Measurements from ENCODE around the gene NUDT14.
A peak's percentile ranks its signal among the peaks of the same experiment; 100 is the strongest.

NUDT14 gene

DNA sequence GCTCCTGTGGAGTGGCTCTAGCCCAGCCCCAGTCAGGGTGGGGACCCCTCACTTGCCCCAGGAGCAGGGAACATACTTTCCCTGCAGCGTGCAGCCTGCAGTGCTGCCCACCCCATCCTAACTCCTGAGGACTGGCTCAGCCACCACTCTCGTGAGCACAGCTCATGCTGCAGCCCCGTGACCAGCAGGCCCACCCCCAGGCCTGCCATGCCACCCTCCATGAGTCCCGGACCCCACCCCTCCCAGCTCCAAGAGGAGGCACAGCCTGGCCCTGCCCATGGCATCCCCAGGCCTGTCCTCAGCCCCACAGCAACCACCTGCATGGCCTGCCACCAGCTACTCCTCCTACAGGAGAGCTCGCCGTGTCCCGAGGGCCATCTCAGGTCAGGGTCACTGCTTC is 8.6 kb downstream of the NUDT14 start:
- DNase-seq: no peak

- DNase-seq: no peak
These were observed 10.0 kb downstream of the NUDT14 start for GRCh38 chr14:105171004-105171673.

DNA sequence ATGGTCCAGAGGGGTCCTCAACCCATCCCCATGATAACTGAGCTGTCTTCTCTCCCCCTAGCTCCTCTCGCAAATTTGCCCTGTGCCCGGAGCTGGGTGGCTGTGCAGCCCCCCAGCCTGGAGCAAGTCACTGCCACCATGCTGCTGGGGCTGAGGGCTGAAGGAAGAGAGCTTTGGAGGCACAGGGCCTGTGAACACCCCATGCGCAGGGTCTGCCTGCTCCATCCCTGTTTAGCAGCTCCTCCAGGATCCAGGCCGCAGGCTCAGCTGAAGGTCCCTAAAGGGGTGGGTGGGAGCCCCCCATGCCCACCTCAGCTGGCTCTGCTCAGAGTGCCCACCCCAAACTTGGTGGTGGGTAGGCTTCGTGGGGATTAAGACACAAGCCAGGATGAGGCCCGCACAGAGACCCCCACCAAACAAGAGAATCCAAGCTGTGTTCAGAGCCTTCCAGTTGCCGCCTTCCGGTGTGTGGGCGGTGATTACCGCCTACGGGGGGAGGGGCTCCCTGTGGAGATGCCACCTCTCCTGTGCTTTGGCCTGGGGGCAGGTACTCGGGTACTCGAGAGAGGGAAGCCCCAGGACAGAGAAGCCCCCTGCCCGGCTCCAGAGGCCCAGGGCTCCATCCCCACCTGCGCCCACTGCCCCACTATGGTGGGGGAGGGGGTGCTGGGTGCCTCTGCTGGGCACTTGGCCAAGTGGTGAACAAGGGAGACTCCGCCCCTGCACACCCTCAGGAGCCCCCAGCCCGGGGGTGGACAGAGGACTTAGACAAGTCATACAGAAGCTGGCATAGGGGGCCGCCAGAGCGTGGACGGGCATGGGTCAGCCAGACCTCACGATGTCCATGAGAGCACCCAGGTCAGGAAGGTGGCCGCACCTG is 11.1 kb downstream of the NUDT14 start:
- DNase-seq: no peak

DNA sequence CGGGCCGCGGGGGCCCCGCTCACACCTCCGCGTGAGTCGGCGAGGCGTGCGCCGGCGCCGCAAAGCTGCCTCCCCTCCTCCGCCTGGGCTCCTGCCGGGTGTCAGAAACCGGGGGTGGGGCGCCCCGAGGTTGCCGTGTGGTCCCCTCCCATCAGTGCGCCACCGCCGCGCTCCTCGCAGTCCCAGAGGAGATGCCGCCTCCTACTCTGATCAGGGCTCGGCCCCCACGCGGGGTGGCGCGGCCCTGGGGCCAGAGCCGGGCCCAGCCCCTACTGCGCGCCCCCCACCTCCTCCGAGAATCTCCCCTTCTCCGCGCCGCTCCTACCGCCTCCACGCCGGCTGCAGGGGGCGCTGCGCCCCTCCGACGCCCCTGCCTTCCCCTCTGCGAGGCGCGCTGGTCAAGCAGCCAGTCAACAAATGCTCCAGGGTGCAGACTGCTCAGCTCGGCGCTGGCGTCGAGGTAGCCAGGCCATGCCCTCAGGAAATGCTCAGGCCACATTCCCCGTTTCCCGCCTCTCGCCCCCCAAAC is 12.1 kb downstream of the NUDT14 start:
- peak in 1 of 2 experiments; percentile 30 for DNase-seq

GRCh38 chr14:105168496-105168978 is 12.6 kb downstream of the NUDT14 start, which contains the start of gene JAG2:
Gene JAG2 (minus strand): TSS chr14:105168776. CDS start chr14:105168420, 356 bp downstream.
- peak in 1 of 2 experiments; percentile 27 for DNase-seq

GRCh38 chr14:105168093-105168420 is 13.1 kb downstream of the NUDT14 start:
- no peak for DNase-seq

DNA sequence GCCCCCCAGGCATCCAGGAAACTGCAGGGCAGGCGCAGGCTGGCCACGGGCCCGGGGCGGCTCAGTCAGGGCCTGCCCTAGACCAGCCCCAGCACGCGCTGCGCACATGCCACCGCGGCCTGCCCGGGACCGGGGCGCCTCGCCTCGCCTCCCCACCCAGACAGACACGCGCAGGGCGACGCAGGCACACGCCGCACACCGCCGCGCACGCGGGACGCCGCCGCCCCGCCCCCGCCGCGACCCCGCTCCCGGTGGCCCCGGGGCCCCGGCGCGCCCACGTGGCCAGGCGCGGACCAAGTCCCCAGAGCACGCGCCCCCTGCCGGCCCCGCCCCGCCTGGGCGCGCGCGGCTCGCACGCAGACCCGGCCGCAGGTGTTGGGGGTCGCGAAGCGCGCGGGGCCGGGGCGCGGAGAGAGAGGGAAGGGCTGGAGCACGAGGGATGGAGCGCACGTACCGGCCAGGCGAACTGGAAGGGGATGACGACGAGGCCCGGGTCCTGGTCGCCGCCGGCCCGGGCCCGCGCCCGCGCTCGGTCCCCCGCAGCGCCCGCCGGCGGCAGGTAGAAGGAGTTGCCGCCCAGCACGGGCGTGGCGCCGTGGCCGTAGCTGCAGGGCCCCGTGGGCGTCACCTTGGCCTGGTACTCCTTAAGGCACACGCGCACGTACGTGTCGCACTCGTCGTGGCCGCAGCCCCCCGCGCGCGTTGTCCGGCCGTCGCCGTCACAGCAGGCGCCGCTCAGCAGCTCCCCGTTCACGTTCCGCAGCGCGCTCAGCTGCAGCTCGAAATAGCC is 13.6 kb downstream of the NUDT14 start:
- no peak for DNase-seq

DNA sequence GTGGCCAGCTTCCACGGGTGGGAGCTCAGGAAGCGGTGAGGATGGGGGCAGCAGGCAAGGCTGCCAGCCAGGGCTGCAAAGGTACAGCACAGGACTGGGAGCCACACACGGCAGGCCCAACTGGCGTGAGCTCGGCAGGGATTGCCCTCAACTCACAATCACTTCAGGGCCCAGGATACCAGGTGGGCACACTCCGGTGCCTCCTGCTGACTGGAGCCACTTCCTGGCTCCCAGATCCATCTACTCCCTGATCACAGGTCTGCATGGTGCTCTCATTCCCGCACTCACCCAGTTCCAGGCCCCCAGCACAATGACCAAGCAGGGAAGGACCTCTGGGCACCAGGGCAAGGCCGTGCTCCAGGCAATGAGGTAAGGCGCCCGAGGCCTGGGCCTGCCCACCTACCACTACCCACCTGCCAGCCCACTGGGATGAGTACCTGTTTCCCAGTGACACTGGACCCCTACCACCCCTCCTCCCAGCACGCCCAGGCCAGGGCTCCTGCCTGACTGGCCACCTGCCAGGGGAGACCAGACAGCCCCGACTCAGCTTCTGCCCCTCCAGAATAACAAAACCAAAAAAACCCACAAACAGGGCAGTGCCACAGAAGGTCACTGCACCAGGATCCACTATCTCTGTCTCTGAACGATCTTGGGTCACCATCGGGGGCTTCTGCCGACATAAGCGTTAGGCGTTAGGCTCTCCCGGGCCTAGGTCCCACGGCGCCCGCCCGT is 14.4 kb downstream of the NUDT14 start:
- no peak for DNase-seq

GRCh38 chr14:105165761-105166485 is 15.2 kb downstream of the NUDT14 start:
- DNase-seq: no peak

- DNase-seq: no peak
These were observed 15.9 kb downstream of the NUDT14 start for GRCh38 chr14:105165134-105165704.

DNA sequence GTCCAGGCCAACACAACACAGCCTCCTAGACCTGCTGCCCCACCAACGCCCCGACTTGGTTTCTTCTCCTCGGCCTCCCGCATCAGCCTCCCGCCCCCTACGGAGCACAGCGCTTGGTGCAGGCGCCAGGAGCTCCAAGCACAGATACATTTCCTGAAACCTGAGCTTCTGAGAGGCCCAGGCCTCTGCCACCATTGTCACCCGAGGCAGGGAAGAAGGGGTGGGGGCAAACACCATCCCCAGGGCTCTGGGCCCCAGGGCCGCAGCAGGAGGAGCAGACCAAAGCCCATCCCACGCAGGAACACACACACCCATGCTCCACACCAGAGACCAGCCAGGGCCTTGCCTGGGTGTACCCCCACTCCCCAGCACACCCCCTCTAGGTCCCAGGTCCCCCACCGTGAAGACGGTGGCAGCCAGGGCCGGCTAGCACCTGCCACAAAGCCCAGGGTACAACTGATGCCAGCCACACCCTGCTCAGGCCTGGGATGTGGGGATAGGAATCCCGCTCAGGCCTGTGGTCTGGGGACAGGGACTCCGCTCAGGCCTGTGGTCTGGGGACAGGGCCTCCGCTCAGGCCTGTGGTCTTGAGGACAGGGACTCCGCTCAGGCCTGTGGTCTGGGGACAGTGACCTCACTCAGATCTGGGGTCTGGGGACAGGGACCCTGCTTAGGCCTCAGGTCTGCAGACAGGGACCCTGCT is 17.9 kb downstream of the NUDT14 start:
- no peak for DNase-seq

DNA sequence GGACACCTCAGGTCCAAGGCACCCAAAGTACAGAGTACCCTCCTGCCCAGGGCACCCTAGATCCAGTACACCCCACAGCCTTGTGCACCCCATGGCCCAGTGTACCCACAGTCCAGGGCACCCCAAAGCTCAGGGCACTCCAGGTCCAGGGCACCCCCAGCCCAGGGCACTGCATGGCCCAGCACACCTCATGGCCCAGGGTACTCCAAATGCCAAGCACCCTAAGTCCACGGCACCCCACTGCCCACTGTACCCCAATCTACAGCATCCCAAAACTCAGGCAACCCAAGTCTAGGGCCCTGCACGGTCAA is 18.5 kb downstream of the NUDT14 start:
- no peak for DNase-seq

DNA sequence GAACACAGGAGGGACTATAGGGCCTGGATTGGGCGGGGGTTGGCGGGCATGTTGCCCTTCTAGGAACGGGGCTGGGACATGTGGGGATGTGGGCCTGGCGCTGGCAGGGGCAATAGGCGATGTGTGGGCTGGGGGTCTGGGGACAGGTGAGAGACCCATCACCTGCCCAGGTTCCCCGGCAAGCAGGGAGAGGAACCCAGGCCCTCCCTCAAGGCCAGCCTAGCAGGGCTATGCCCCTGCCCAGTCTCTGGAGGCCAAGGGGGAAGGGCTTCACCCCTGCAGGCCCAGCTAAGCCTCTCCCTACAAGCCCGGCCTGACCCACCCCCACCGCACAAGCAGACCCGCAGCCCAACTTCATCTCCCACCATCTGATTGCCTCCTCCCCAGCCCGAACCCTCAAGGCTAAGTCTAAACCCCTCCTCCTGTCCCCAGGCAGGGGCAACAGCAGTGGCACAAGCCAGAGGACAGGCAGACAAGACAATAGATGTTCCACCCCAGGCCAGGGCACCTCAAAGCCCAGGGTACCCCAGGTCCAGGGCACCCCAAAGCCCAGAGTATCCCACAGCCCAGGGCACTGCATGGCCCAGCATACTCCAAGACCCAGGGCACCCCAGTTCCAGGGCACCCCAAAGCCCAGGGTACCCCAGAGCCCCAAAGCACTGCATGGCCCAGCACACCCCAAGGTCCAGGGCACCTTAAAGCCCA is 19.0 kb downstream of the NUDT14 start:
- DNase-seq: no peak

GRCh38 chr14:105161309-105161708 is 19.8 kb downstream of the NUDT14 start:
- no peak for DNase-seq

- no peak for DNase-seq
These were observed 20.3 kb downstream of the NUDT14 start for GRCh38 chr14:105160776-105161175.

GRCh38 chr14:105159344-105159743 is 21.8 kb downstream of the NUDT14 start:
- DNase-seq: no peak

GRCh38 chr14:105158794-105159193 is 22.3 kb downstream of the NUDT14 start:
- no peak for DNase-seq

DNA sequence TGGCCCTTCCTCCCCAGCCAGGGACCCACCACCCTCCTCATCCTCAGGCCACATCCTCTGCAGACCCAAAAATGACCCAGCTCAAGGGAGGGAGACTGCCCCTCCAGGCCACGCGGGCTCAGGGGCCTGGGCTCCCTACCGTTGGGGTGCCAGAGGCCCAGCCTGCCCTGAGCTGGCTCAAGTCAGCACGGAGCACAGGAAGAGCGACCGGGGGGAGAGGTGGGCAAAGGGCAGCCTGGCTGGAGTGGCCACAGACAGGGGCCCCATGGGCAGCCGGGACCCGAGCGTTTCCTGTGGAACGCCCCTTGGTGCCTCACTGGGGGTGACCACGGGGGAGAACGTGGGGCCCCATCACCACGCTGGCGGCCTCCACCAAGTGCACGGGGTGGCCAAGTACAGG is 23.2 kb downstream of the NUDT14 start:
- no peak for DNase-seq

- DNase-seq: no peak
These were observed 24.4 kb downstream of the NUDT14 start for GRCh38 chr14:105156414-105157375.

Data from SW 1271 (cell line).